GM20000 (cell line): ENCODE data around the gene BCKDHB.
"Not testable (repeated sequence)": the region's sequence is repeated elsewhere in the genome, so short reads cannot be mapped to it uniquely, and the experiment has no call there.

Experiments used
- DNase-seq: peaks from one replicate; pipeline ENCODE4 v3.0.0; 2012; ENCODE audit warnings: low spot score
- CTCF ChIP-seq: IDR thresholded peaks from 2 replicates; pipeline ENCODE4 v1.5.1; 2012; ENCODE audit warnings: mild to moderate bottlenecking, control low read depth; ENCODE audit errors: extremely low read depth, missing control alignments

Gene BCKDHB

GRCh38 chr6:80106418-80107235 lies at the start of gene BCKDHB:
TSS of gene BCKDHB (plus strand) at chr6:80106671. CDS start at chr6:80106694, 23 bp downstream.
- DNase-seq: peak; percentile 96
- TF ChIP-seq CTCF: no peak

GRCh38 chr6:80060774-80061173 lies 45.7 kb upstream of the BCKDHB start:
- no peak for DNase-seq
- TF ChIP-seq CTCF: no peak

GRCh38 chr6:80068146-80068545 lies 38.3 kb upstream of the BCKDHB start:
- not testable (repeated sequence) for DNase-seq

- not testable (repeated sequence) for DNase-seq
These were observed 36.0 kb upstream of the BCKDHB start for GRCh38 chr6:80070431-80070830.

GRCh38 chr6:80077067-80077466 lies 29.4 kb upstream of the BCKDHB start:
- no peak for TF ChIP-seq CTCF
- no peak for DNase-seq

- no peak for DNase-seq
- no peak for TF ChIP-seq CTCF
These were observed 17.8 kb upstream of the BCKDHB start for GRCh38 chr6:80088637-80089036.

GRCh38 chr6:80091506-80091905 lies 15.0 kb upstream of the BCKDHB start:
- no peak for TF ChIP-seq CTCF
- DNase-seq: no peak

DNA sequence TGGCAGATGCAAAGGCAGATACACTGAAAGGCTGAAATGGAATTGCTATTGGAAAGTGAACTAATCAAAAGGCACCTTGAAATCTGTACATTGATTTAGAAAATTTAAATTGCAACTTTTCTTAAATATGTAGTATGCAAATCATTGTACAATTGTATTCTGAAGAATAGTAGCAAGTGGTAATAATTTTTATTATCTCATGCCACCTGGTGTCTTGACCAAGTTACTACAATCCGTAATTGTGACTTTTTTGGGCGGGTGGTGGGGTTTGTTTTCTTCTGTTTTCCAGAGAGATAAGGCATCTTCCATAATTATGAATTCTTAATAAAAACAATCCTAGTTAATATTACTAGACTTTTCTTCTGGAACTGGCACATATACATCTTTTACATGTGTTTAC lies 12.5 kb upstream of the BCKDHB start:
- TF ChIP-seq CTCF: no peak
- peak; percentile 33 for DNase-seq
